Stomach (tissue), 4 donors: ENCODE data around the gene ARL15.

Experiments used
- CTCF ChIP-seq, 7 experiments: fragments of 450-650 bp in 4 of 7; fragments of 200-600 bp in 3 of 7; sonication (generic) in 3 of 7; IDR thresholded peaks; one replicate each; pipeline ENCODE4 v1.5.1; 2016 to 2019; ENCODE audit warnings: antibody characterized with exemption in 7 of 7, control low read depth in 2 of 7, mild to moderate bottlenecking in 1 of 7
- POLR2AphosphoS5 ChIP-seq, 3 donors: sonication (generic); formaldehyde crosslinking; IDR thresholded peaks; one replicate each; pipeline ENCODE4 v1.6.1; 2016; ENCODE audit warnings: antibody characterized with exemption in 3 of 3

- no peak for TF ChIP-seq POLR2AphosphoS5 (IDR thresholded peaks at IDR 0.05)
- TF ChIP-seq CTCF (IDR thresholded peaks at IDR 0.05) = no peak
Observed at GRCh38 chr5:54205453-54205852, 104.9 kb downstream of the ARL15 start.
